ENCODE data around the gene NUP205.
A peak's percentile ranks its signal among the peaks of the same experiment; 100 is the strongest.

The NUP205 gene

GRCh38 chr7:135557455-135558336 is at the start of gene NUP205:
TSS of gene NUP205 (plus strand) at chr7:135557917. CDS start at chr7:135557945, 28 bp downstream.
- DNase-seq (ENCODE audit: low read depth): peak; percentile 56

GRCh38 chr7:135508883-135509588 is 48.7 kb upstream of the NUP205 start:
- DNase-seq (ENCODE audit: low read depth): no peak

DNA sequence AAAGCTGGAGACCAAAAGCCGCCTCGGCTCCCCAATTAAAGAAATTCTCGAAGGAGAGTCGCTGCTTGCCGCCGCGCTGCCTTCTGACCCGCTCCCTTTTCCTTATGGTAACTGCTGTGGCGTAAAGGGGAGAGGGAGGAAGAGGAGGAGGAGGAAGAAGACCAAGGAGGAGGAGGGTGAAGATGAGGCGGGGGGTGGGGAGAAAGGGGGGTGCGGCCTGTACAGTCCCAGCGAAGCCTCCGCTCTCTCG is 48.2 kb upstream of the NUP205 start:
- DNase-seq (ENCODE audit: low read depth): no peak

DNA sequence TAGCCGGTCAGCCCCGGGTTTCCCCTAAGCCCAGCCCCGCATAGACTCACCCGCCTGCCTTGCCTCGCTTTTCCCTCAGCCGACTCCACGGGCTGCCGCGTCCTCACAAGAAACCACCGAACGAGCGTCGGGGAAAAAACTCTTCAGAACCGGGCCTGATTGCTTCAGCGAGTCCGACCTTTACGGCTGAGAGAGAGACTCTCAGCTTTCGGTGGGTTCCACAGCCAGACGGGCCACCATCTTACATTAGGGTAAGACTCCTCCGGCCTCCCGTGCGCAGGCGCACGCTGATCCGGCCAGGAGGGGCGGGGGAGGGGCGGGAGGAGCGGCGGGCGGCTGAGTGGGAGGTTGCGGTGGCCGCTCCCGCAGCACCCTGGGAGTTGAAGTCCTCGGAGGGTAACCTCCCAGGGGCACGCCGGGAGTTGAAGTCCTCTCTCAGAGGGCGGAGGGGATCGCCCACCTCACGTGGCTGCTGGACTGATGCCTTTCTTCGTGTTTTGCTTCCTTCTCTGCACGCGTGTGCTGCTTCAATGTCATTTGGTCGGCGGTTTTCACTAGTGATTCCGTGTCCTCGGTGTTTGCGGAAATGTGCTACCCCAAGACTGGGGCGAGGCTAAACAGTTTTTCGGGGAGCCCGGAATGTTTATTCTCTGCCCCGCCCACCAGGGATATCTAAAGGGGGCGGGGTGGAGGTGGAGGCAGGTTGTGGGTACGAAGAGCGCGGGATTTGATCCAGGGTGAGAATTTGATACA is 47.7 kb upstream of the NUP205 start, which contains the start of gene CNOT4:
TSS of gene CNOT4 (minus strand) at position 264 of the 753 bp plus-strand sequence. CDS start 71,771 bp downstream, outside the sequence.
- DNase-seq (ENCODE audit: low read depth): peak; percentile 97

DNA sequence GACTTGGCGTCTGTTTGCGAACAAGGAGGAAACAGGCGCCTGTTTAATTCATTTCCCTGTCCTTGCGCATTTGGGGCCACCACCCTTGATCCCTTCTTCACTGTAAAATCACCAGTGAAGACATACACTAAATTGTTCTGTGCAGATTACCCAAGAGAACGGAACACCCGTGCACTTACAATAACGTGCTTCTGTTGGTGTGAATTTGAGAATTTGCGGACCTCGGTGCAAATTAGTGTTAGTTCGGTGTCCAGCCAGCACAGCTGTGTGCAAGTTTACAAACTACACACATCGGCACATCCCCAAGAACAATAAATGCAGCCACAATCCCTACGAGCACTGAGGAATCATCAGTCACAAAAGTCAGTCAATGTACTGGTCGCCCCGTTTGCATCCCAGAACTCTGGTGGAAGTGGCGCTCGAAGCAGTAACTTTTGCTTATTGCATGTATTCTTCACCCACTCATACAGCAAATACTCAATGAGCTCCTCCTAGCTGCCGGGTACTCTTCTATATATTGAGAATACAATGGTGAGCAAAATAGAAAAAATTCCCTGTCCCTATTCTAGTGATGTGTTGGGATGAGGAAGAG is 47.0 kb upstream of the NUP205 start:
- DNase-seq (ENCODE audit: low read depth): no peak

GRCh38 chr7:135512135-135512887 is 45.4 kb upstream of the NUP205 start:
- DNase-seq (ENCODE audit: low read depth): no peak

GRCh38 chr7:135514856-135515255 is 42.9 kb upstream of the NUP205 start:
- no peak for DNase-seq (ENCODE audit: low read depth)

- DNase-seq (ENCODE audit: low read depth): no peak
These were observed 40.7 kb upstream of the NUP205 start for GRCh38 chr7:135517060-135517459.

DNA sequence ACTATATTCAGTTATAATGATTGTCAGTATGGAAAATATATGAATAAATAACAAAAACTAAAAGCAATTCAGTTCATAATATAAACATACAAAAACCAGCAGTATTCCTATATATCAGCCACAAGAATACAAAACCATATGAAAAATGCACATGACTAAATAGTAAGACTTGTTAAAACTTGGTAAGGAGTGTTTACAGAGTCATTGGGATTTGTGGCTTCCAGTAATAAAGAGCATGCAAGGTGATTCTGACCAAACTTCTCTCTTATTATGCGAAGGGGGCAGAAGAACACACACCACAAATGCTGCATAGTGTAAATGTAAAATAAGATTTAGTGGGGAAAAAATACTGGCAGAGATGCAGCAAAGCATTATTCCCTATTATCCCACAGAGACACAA is 39.0 kb upstream of the NUP205 start:
- no peak for DNase-seq (ENCODE audit: low read depth)

DNA sequence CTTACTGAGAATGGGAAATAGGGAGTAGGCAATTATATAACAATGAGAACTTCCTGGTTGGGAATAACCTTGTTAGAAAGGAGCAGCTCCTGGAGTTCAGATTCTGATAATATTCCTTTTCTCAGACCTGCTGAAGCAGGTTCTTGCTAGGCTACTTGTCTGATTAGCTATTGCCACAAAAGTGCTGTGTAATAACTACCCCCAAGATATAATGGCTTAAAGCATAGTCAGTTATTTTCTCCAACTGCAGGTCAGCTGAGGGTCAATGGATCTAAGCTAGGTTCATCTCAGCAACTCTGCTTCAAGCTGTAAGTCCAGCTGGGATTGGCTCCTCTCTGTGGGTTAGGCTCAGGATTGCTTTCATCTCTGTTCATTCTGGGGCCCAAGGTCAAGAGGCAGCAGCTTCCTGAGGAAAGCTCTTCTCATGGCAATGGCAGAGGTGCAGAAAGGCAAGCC is 38.5 kb upstream of the NUP205 start:
- DNase-seq (ENCODE audit: low read depth): no peak

DNA sequence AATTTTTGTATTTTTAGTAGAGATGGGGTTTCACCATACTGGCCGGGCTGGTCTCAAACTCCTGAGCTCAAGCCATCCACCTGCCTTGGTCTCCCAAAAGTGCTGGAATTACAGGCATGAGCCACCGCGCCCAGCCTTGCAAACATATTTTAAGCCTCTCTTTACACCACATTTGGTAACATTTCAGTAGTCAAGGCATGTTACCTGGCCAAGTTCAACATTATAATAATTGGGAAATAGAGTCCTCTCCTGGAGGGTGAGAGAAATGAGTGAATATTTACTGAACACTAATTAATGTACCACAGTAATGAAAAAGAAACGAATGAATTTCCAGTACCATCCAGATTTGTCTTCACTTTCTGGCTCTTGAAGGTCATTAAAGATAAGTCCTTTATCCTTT is 37.8 kb upstream of the NUP205 start:
- no peak for DNase-seq (ENCODE audit: low read depth)

- DNase-seq (ENCODE audit: low read depth): no peak
These were observed 35.2 kb upstream of the NUP205 start for GRCh38 chr7:135522509-135522908.

DNA sequence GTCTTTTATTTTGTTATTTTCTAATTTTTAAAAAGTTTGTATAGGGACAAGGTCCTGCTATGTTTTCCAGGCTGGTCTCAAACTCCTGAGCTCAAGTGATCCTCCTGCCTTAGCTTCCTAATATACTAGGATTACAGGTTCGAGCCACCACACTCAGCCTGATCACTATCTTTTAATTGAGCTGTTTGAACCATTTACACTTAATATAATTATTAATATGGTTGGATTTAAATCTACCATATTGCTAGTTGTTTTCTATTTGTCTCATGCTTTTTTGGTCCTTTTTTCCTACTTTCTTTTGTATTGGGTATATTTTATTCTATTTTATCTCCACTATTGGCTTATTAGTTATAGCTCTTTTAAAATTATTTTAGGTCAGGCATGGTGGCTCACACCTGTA is 34.6 kb upstream of the NUP205 start:
- DNase-seq (ENCODE audit: low read depth): no peak

- no peak for DNase-seq (ENCODE audit: low read depth)
These were observed 32.3 kb upstream of the NUP205 start for GRCh38 chr7:135525426-135525825.

DNA sequence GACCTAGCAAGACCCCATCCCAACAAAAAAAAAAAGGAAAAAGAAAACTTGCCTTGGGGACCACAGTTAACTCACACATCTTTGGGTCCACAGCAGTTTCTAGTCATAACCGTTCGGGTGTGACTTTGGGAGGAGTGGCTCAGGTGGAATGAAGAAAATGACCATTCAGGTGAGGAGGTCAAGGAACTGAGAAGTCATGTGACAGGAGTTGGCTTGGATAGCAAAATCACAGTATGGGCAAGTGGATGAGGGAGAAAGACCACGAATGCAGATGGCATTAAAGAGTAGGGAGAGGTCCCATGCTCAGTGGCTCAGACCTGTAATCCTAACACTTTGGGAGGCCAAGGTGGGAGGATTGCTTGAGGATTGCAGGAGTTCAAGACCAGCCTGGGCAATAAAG is 30.7 kb upstream of the NUP205 start:
- no peak for DNase-seq (ENCODE audit: low read depth)

- DNase-seq (ENCODE audit: low read depth): no peak
These were observed 21.6 kb upstream of the NUP205 start for GRCh38 chr7:135536150-135536549.

GRCh38 chr7:135537453-135537852 is 20.3 kb upstream of the NUP205 start:
- no peak for DNase-seq (ENCODE audit: low read depth)

GRCh38 chr7:135537905-135538304 is 19.8 kb upstream of the NUP205 start:
- DNase-seq (ENCODE audit: low read depth): no peak

DNA sequence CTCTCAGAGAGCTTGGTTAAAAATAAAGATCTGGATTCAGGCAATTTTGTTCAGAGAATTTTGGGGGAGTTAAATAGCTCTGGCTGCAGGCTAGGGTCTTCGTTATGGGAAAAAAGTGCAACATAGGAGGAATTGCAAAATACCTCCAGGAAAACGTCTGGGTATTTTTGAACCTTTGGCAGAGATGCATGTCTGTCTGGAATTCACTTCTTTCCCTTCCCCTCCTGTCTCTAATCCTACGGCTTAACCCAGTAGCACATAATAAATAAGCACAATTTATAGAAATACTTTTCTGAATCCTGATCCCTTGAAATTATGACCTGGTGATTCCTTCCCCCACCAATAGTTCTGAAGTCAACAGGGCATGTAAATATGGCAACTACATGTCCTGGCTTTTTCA is 19.3 kb upstream of the NUP205 start:
- DNase-seq (ENCODE audit: low read depth): no peak

GRCh38 chr7:135539629-135540028 is 18.1 kb upstream of the NUP205 start:
- no peak for DNase-seq (ENCODE audit: low read depth)

DNA sequence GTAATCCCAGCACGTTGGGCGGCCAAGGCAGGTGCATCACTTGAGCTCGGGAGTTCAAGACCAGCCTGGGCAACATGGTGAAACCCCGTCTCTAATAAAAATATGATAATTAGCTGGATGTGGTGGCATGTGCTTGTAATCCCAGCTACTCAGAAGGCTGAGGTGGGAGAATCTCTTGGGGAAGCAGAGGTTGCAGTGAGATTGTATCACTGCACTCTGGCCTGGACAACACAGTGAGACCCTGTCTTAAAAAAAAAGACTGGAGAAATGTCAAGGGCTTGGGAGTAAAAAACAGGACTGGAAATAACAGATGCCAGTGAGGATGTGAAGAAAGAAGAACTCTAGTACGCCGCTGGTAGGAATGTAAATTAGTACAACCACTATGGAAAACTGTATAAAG is 16.7 kb upstream of the NUP205 start:
- DNase-seq (ENCODE audit: low read depth): no peak

DNA sequence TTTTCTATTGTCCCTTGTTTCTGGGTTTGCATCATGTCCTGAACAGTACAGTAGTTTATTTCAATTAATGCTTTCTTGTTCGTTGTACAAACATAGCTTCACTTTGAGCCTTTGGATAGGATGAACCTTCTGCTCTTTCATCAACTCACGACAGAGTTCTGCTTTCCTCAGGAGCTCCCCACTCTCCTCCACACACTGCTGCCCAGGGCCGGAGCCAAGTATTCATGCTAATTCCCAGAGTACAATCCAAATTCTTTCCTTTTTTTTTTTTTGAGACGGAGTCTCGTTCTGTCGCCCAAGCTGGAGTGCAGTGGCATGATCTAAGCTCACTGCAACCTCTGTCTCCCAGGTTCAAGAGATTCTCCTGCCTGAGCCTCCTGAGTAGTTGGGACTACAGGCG is 7.5 kb upstream of the NUP205 start:
- DNase-seq (ENCODE audit: low read depth): no peak

Measured in stimulated activated CD4-positive, alpha-beta T cell treated with anti-CD3 and anti-CD28 coated beads, Interleukin-2, amount 100 ng/mL, for 4 hours (primary cell).